SU-DHL-6 (cell line): ENCODE results near the gene CWF19L1.
A peak's percentile ranks its signal among the peaks of the same experiment; 100 is the strongest.
"Not testable (repeated sequence)": the region's sequence is repeated elsewhere in the genome, so short reads cannot be mapped to it uniquely, and the experiment has no call there.

Experiments used
- H2AFZ ChIP-seq: fragments of 200-600 bp; sonication (generic); 2 replicates; pipeline ENCODE4 v1.6.1; 2014; ENCODE audit warnings: low read depth, mild to moderate bottlenecking, moderate library complexity, mixed read lengths, antibody characterized with exemption, low read length; ENCODE audit not compliant: severe bottlenecking
- H3F3A ChIP-seq: fragments of 200-600 bp; shearing (Covaris generic); 2 replicates; pipeline ENCODE4 v1.6.0; 2016; ENCODE audit warnings: antibody characterized with exemption, mild to moderate bottlenecking; ENCODE audit not compliant: insufficient read depth
- H3K27ac ChIP-seq: fragments of 200-600 bp; sonication (generic); 2 replicates; pipeline ENCODE4 v1.5.1; 2016; ENCODE audit warnings: low read depth, mild to moderate bottlenecking, low read length, moderate library complexity, mixed read lengths
- H3K27me3 ChIP-seq: fragments of 200-600 bp; sonication (generic), shearing (Covaris generic); 2 replicates; pipeline ENCODE4 v1.6.0; 2014; ENCODE audit warnings: mild to moderate bottlenecking, low read length
- H3K36me3 ChIP-seq: fragments of 200-600 bp; sonication (generic); 2 replicates; pipeline ENCODE4 v1.6.1; 2014; ENCODE audit warnings: mild to moderate bottlenecking, low read length, mixed read lengths
- H3K4me2 ChIP-seq: fragments of 300-600, 200-600 bp; shearing (Covaris generic), sonication (generic); 2 replicates; pipeline ENCODE4 v1.6.0; 2014; ENCODE audit warnings: low read length, low read depth, mild to moderate bottlenecking; ENCODE audit not compliant: poor library complexity, severe bottlenecking
- H3K4me3 ChIP-seq: fragments of 200-600 bp; sonication (generic); 2 replicates; pipeline ENCODE4 v1.5.1; 2014; ENCODE audit warnings: antibody characterized with exemption, low read length, mild to moderate bottlenecking, mixed read lengths; ENCODE audit not compliant: insufficient read depth, poor library complexity, severe bottlenecking
- H3K79me2 ChIP-seq: fragments of 200-600 bp; sonication (generic); 2 replicates; pipeline ENCODE4 v1.6.1; 2014; ENCODE audit warnings: mild to moderate bottlenecking, low read length, moderate library complexity; ENCODE audit not compliant: insufficient read depth
- H3K9ac ChIP-seq: fragments of 200-600 bp; sonication (generic); 2 replicates; pipeline ENCODE4 v1.7.0; 2014; ENCODE audit warnings: mild to moderate bottlenecking, low read length
- H3K9me2 ChIP-seq: fragments of 200-600 bp; sonication (generic); replicated peaks from 2 replicates; pipeline ENCODE4 v1.6.1; 2014; ENCODE audit warnings: low read length; ENCODE audit not compliant: insufficient read depth
- H3K9me3 ChIP-seq: fragments of 200-600 bp; sonication (generic); 2 replicates; pipeline ENCODE4 v1.6.1; 2014; ENCODE audit warnings: low read length, mixed read lengths; ENCODE audit not compliant: insufficient read depth
- H4K20me1 ChIP-seq: fragments of 200-600 bp; sonication (generic); 2 replicates; pipeline ENCODE4 v1.6.1; 2014; ENCODE audit warnings: low read depth, mild to moderate bottlenecking, antibody characterized with exemption, low read length, moderate library complexity, mixed read lengths
- CTCF ChIP-seq: fragments of 200-600 bp; sonication (generic); IDR thresholded peaks from one replicate; pipeline ENCODE4 v1.5.1; 2017; ENCODE audit warnings: antibody characterized with exemption, mild to moderate bottlenecking, low read length, moderate library complexity; ENCODE audit not compliant: insufficient read depth, poor library complexity, severe bottlenecking
- EZH2phosphoT487 ChIP-seq: fragments of 200-600 bp; sonication (generic), shearing (Covaris generic); conservative IDR thresholded peaks from 2 replicates; pipeline ENCODE4 v1.6.1; 2018; ENCODE audit warnings: mild to moderate bottlenecking, antibody characterized with exemption, low read length, moderate library complexity, mixed read lengths

Gene CWF19L1

GRCh38 chr10:100307684-100308083 lies 40.2 kb upstream of the CWF19L1 start:
- Histone ChIP-seq H3K9me3 (no peaks in the 10 kb centered on the region), H2AFZ (no peak overlapping the region), H3K9ac (no peak overlapping the region), H3K4me3 (no peak overlapping the region), H3K27me3 (no peaks in the 10 kb centered on the region), H3F3A (no peaks in the 10 kb centered on the region), H3K79me2 (no peaks in the 10 kb centered on the region), H4K20me1 (no peaks in the 10 kb centered on the region), H3K36me3 (no peaks in the 10 kb centered on the region), H3K4me2 (no peak overlapping the region), H3K27ac (no peak overlapping the region), H3K9me2 (no peaks in the 10 kb centered on the region)
- TF ChIP-seq CTCF (no peak), EZH2phosphoT487 (no peak)

- no peak for TF ChIP-seq EZH2phosphoT487
- TF ChIP-seq CTCF: no peak
- H3K4me2 ChIP-seq: no peak overlapping the region
- no peaks in the 10 kb centered on the region for H3F3A ChIP-seq
- no peaks in the 10 kb centered on the region for H3K79me2 ChIP-seq
- no peaks in the 10 kb centered on the region for H4K20me1 ChIP-seq
- H3K9ac ChIP-seq: no peak overlapping the region
- no peak overlapping the region for H2AFZ ChIP-seq
- no peaks in the 10 kb centered on the region for H3K27me3 ChIP-seq
- no peaks in the 10 kb centered on the region for H3K9me2 ChIP-seq
- H3K9me3 ChIP-seq: no peaks in the 10 kb centered on the region
- no peak overlapping the region for H3K4me3 ChIP-seq
- H3K27ac ChIP-seq: no peak overlapping the region
- H3K36me3 ChIP-seq: no peaks in the 10 kb centered on the region
Measured at GRCh38 chr10:100306861-100307260, 39.4 kb upstream of the CWF19L1 start.

DNA sequence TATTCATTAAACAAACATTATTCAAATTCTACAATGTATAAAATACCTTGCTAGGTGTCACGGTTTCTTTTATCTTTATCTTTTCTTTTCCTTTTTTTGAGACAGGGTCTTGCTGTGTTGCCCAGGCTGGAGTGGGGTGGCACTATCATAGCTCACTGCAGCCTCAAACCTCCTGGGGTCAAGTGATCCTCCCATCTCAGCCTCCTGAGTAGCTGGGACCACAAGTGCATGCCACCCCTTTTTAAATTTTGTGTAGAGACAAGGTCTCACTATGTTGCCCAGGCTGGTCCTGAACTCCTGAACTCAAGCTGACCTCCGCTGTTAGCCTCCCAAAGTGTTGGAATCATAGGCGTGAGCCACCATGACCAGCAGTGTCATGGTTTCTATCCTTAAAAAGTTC lies 37.0 kb upstream of the CWF19L1 start:
- H3K27ac ChIP-seq: no peak overlapping the region
- TF ChIP-seq EZH2phosphoT487 (no peak), CTCF (no peak)
- no peaks in the 10 kb centered on the region for H3F3A ChIP-seq
- H3K4me3 ChIP-seq: no peak overlapping the region
- H3K4me2 ChIP-seq: no peak overlapping the region
- H3K36me3 ChIP-seq: no peaks in the 10 kb centered on the region
- no peaks in the 10 kb centered on the region for H3K9me3 ChIP-seq
- H3K79me2 ChIP-seq: no peaks in the 10 kb centered on the region
- no peaks in the 10 kb centered on the region for H3K27me3 ChIP-seq
- no peaks in the 10 kb centered on the region for H3K9me2 ChIP-seq
- no peak overlapping the region for H3K9ac ChIP-seq
- H2AFZ ChIP-seq: no peak overlapping the region
- no peaks in the 10 kb centered on the region for H4K20me1 ChIP-seq

GRCh38 chr10:100303724-100304319 lies 36.4 kb upstream of the CWF19L1 start:
- Histone ChIP-seq H3K4me2 (no peak overlapping the region), H4K20me1 (no peaks in the 10 kb centered on the region), H3K4me3 (no peak overlapping the region), H3K9me3 (no peaks in the 10 kb centered on the region), H3K9ac (no peak overlapping the region), H3K36me3 (no peaks in the 10 kb centered on the region), H3K79me2 (no peaks in the 10 kb centered on the region), H2AFZ (no peak overlapping the region), H3K27me3 (no peaks in the 10 kb centered on the region), H3F3A (no peaks in the 10 kb centered on the region), H3K27ac (no peak overlapping the region), H3K9me2 (no peaks in the 10 kb centered on the region)
- TF ChIP-seq CTCF (peak; percentile 44), EZH2phosphoT487 (no peak)

GRCh38 chr10:100301123-100301522 lies 33.7 kb upstream of the CWF19L1 start:
- H3K27ac ChIP-seq, H3K36me3 ChIP-seq, H3K4me3 ChIP-seq, H3K27me3 ChIP-seq, H3K79me2 ChIP-seq, H3K9me2 ChIP-seq, H3K9ac ChIP-seq, H3K9me3 ChIP-seq, H2AFZ ChIP-seq, H3K4me2 ChIP-seq, H4K20me1 ChIP-seq, H3F3A ChIP-seq: not testable (repeated sequence)
